ENCODE data around the gene ARSB.
A peak's percentile ranks its signal among the peaks of the same experiment; 100 is the strongest.
"Not testable (repeated sequence)": the region's sequence is repeated elsewhere in the genome, so short reads cannot be mapped to it uniquely, and the experiment has no call there.

Gene ARSB

GRCh38 chr5:78993165-78993564 lies 8.1 kb upstream of the ARSB start:
- no peak for DNase-seq

- no peak for DNase-seq
Measured at GRCh38 chr5:78992146-78992545, 7.0 kb upstream of the ARSB start.

GRCh38 chr5:78989080-78989479 lies 4.0 kb upstream of the ARSB start:
- DNase-seq, result no peak

GRCh38 chr5:78985725-78986223 lies 664 bp upstream of the ARSB start:
- DNase-seq, result peak; percentile 11

- DNase-seq, result peak; percentile 65
Measured at GRCh38 chr5:78984439-78985115, 533 bp downstream of the ARSB start.

- DNase-seq, result no peak
Measured at GRCh38 chr5:78983601-78984438, 1.3 kb downstream of the ARSB start.

- DNase-seq, result not testable (repeated sequence)
Measured at GRCh38 chr5:78983194-78983593, 1.9 kb downstream of the ARSB start.

GRCh38 chr5:78979909-78980308 lies 5.2 kb downstream of the ARSB start:
- DNase-seq, result no peak

GRCh38 chr5:78979117-78979742 lies 5.9 kb downstream of the ARSB start:
- DNase-seq, result no peak

GRCh38 chr5:78975035-78975434 lies 10.1 kb downstream of the ARSB start:
- DNase-seq, result no peak

- DNase-seq, result no peak
Measured at GRCh38 chr5:78974601-78975000, 10.5 kb downstream of the ARSB start.

- DNase-seq, result no peak
Measured at GRCh38 chr5:78974011-78974410, 11.1 kb downstream of the ARSB start.

- DNase-seq, result no peak
Measured at GRCh38 chr5:78972654-78973428, 12.3 kb downstream of the ARSB start.

- DNase-seq, result no peak
Measured at GRCh38 chr5:78971998-78972397, 13.1 kb downstream of the ARSB start.

- DNase-seq, result no peak
Measured at GRCh38 chr5:78968781-78969180, 16.3 kb downstream of the ARSB start.

GRCh38 chr5:78964889-78965288 lies 20.2 kb downstream of the ARSB start:
- DNase-seq, result no peak

GRCh38 chr5:78961743-78962142 lies 23.4 kb downstream of the ARSB start:
- DNase-seq, result no peak

GRCh38 chr5:78959767-78960166 lies 25.3 kb downstream of the ARSB start:
- DNase-seq, result no peak

GRCh38 chr5:78958672-78959445 lies 26.3 kb downstream of the ARSB start:
- no peak for DNase-seq

GRCh38 chr5:78956901-78957300 lies 28.2 kb downstream of the ARSB start:
- DNase-seq, result no peak

GRCh38 chr5:78953092-78953800 lies 31.9 kb downstream of the ARSB start:
- DNase-seq, result no peak
